Spleen (tissue), 11 donors: Measurements from ENCODE around the gene ANP32A. TPM values are rescaled to one million over a fixed set of nuclear protein-coding genes. Genes with fewer than 3 reads are reported as not detected.

Source experiments
- DNase-seq: peaks from one replicate; pipeline ENCODE4 v3.0.0-alpha.2; 2020
- H3K27ac ChIP-seq, 8 donors: fragments of 200-600 bp; sonication (generic) in 7 of 8; 1 replicate in 4 of 8; 2 replicates in 4 of 8; pipeline versions ENCODE4 v1.5.0 to v1.8.0; 2016 to 2021; ENCODE audit warnings: inconsistent platforms in 4 of 8, mild to moderate bottlenecking in 4 of 8, moderate library complexity in 1 of 8
- H3K27me3 ChIP-seq, 7 donors: fragments of 200-600 bp; sonication (generic) in 6 of 7; replicated peaks in 1 of 7; 1 replicate in 4 of 7; 2 replicates in 3 of 7; pipeline versions ENCODE4 v1.5.0 to v1.8.0; 2016 to 2021; ENCODE audit warnings: inconsistent platforms in 3 of 7, mild to moderate bottlenecking in 1 of 7
- H3K36me3 ChIP-seq, 6 donors: fragments of 200-600 bp; sonication (generic) in 5 of 6; 1 replicate in 4 of 6; 2 replicates in 2 of 6; pipeline versions ENCODE4 v1.5.0 to v1.8.0; 2016 to 2021; ENCODE audit warnings: inconsistent platforms in 2 of 6
- H3K4me1 ChIP-seq, 6 donors: fragments of 200-600 bp; sonication (generic) in 5 of 6; 1 replicate in 3 of 6; 2 replicates in 3 of 6; pipeline versions ENCODE4 v1.5.0 to v1.8.0; 2016 to 2021; ENCODE audit warnings: inconsistent platforms in 3 of 6
- H3K4me3 ChIP-seq, 8 donors: fragments of 200-600 bp; sonication (generic) in 7 of 8; 1 replicate in 4 of 8; 2 replicates in 4 of 8; pipeline versions ENCODE4 v1.5.0 to v1.8.0; 2016 to 2021; ENCODE audit warnings: inconsistent platforms in 4 of 8, mild to moderate bottlenecking in 4 of 8, moderate library complexity in 2 of 8
- H3K9me3 ChIP-seq, 8 donors: fragments of 200-600 bp; sonication (generic) in 7 of 8; 1 replicate in 4 of 8; 2 replicates in 4 of 8; pipeline versions ENCODE4 v1.5.0 to v1.8.0; 2016 to 2021; ENCODE audit warnings: inconsistent platforms in 4 of 8
- CTCF ChIP-seq, 11 experiments: fragments of 200-600 bp in 7 of 11; fragments of 450-650 bp in 4 of 11; sonication (generic) in 4 of 11; IDR thresholded peaks in 8 of 11; conservative IDR thresholded peaks in 3 of 11; 1 replicate in 7 of 11; 2 replicates in 4 of 11; pipeline versions ENCODE4 v1.4.0 to v1.8.0; 2016 to 2021; ENCODE audit warnings: antibody characterized with exemption in 11 of 11, inconsistent platforms in 4 of 11, mild to moderate bottlenecking in 1 of 11
- POLR2A ChIP-seq, 3 donors: fragments of 450-650 bp; IDR thresholded peaks; one replicate each; pipeline ENCODE4 v1.5.1; 2017; ENCODE audit warnings: antibody characterized with exemption in 3 of 3, mild to moderate bottlenecking in 1 of 3
- POLR2AphosphoS5 ChIP-seq, 3 donors: sonication (generic); formaldehyde crosslinking; IDR thresholded peaks; one replicate each; pipeline ENCODE4 v1.5.1; 2017; ENCODE audit warnings: antibody characterized with exemption in 3 of 3
- WGBS, 5 donors: extraction: QIAGEN DNeasy Blood & Tissue Kit in 3 of 5; methylation state at CpG; one replicate each; pipeline versions ENCODE4 v1.1.5 to v1.1.7; 2013 to 2018; 5-methylcytosine and 5-hydroxymethylcytosine counted together
- intact Hi-C: fragments of 100-400 bp; cut with DNase I; formaldehyde crosslinking; loops from one replicate; pipeline ENCODE4 v1.15.0; 2023; ENCODE audit warnings: low total_unique reads
- polyA plus RNA-seq, 3 donors: library from polyadenylated mRNA; stranded (reverse); fragments of 200-250 nt; gene quantifications; one replicate each; pipeline ENCODE4 v1.2.1, GENCODE V29; 2013
- total RNA-seq, 7 donors: library from RNA; depleted of rRNA in 3 of 7; stranded (reverse); fragments of >200 nt in 3 of 7; fragmentation: NEBNext Ultra II Directional in 4 of 7; extraction: Animal tissue kit (Norgen Biotek cat#: 25700) in 4 of 7; gene quantifications; one replicate each; pipeline versions ENCODE4 v1.1.0 to v1.2.1, GENCODE V29; 2016 to 2021
- donor health status: healthy with polysubstance abuse.
- donor health status: DM: no; HTN: no; CAD: no; lungs with moderate emphysema.
- donor health status: DM: no; HTN: no; CAD: no.
- donor health status: Bipolar disorder and iron deficiency.
- donor health status: healthy.
- donor health status: DM: no; HTN: no; CAD: no.
- donor health status: DM: yes; HTN: yes; CAD: no.

ANP32A gene
- total and polyA plus RNA-seq, 10 donors, result 58.6 to 163 (median 102) TPM

- no peaks in the 10 kb centered on the region for H3K27me3 ChIP-seq
- H3K4me3 ChIP-seq, result no peak overlapping the region
- no peak for TF ChIP-seq CTCF (IDR thresholded peaks at IDR 0.05 in 8 of 11, conservative IDR thresholded peaks at IDR 0.05 in 3 of 11)
- TF ChIP-seq POLR2A (IDR thresholded peaks at IDR 0.05), result no peak
- TF ChIP-seq POLR2AphosphoS5 (IDR thresholded peaks at IDR 0.05), result peak in 1 of 3 donors; percentile 56
- H3K4me1 ChIP-seq, result peaks cover 0 to 38% (median 11%) of the 10 kb centered on the region in 6 donors
- H3K36me3 ChIP-seq, result peaks cover 0 to 38% (median 28%) of the 10 kb centered on the region in 6 donors
- no peaks in the 10 kb centered on the region for H3K9me3 ChIP-seq
- DNase-seq, result no peak
- peak overlapping the region in 4 of 8 donors; percentile 13 to 52 (median 34) for H3K27ac ChIP-seq
- intact Hi-C loops, result no loop called here
- WGBS, 5 donors, result 73 to 87% (median 76%) methylated on average over 8 of the region's 8 CpGs
Measured at GRCh38 chr15:68775671-68776476, 44.8 kb downstream of the ANP32A start.

GRCh38 chr15:68775236-68775577 lies 45.5 kb downstream of the ANP32A start:
- Histone ChIP-seq H3K4me1 (peaks cover 0 to 31% (median 7%) of the 10 kb centered on the region in 6 donors), H3K4me3 (no peak overlapping the region), H3K27ac (no peak overlapping the region), H3K36me3 (peaks cover 0 to 32% (median 21%) of the 10 kb centered on the region in 6 donors), H3K9me3 (no peaks in the 10 kb centered on the region), H3K27me3 (no peaks in the 10 kb centered on the region)
- TF ChIP-seq CTCF (IDR thresholded peaks at IDR 0.05 in 8 of 11, conservative IDR thresholded peaks at IDR 0.05 in 3 of 11) (no peak), POLR2AphosphoS5 (IDR thresholded peaks at IDR 0.05) (no peak), POLR2A (IDR thresholded peaks at IDR 0.05) (no peak)
- no peak for DNase-seq
- intact Hi-C loops, result no loop called here
- WGBS, 5 donors, result 93 to 97% (median 96%) methylated on average over 3 of the region's 3 CpGs

- intact Hi-C loops, result no loop called here
- TF ChIP-seq POLR2AphosphoS5 (IDR thresholded peaks at IDR 0.05) (no peak), POLR2A (IDR thresholded peaks at IDR 0.05) (no peak), CTCF (IDR thresholded peaks at IDR 0.05 in 8 of 11, conservative IDR thresholded peaks at IDR 0.05 in 3 of 11) (no peak)
- Histone ChIP-seq H3K36me3 (peaks cover 0 to 26% (median 17%) of the 10 kb centered on the region in 6 donors), H3K9me3 (no peaks in the 10 kb centered on the region), H3K4me3 (no peak overlapping the region), H3K27me3 (no peaks in the 10 kb centered on the region), H3K4me1 (peaks cover 0 to 26% (median 7%) of the 10 kb centered on the region in 6 donors), H3K27ac (no peak overlapping the region)
- WGBS, 5 donors, result 93 to 100% (median 98%) methylated on average over 3 of the region's 3 CpGs
- no peak for DNase-seq
Measured at GRCh38 chr15:68774521-68775235, 46.0 kb downstream of the ANP32A start.

- WGBS, 5 donors, result 92 to 97% (median 93%) methylated on average over 4 of the region's 4 CpGs
- TF ChIP-seq CTCF (IDR thresholded peaks at IDR 0.05 in 8 of 11, conservative IDR thresholded peaks at IDR 0.05 in 3 of 11) (no peak), POLR2A (IDR thresholded peaks at IDR 0.05) (no peak), POLR2AphosphoS5 (IDR thresholded peaks at IDR 0.05) (no peak)
Measured at GRCh38 chr15:68774120-68774519, 46.6 kb downstream of the ANP32A start.

More at GRCh38 chr15:68774120-68774519, 46.6 kb downstream of the ANP32A start:
- Histone ChIP-seq H3K4me3 (no peak overlapping the region), H3K27me3 (no peaks in the 10 kb centered on the region), H3K9me3 (no peaks in the 10 kb centered on the region), H3K4me1 (peaks cover 0 to 21% (median 7%) of the 10 kb centered on the region in 6 donors), H3K36me3 (peaks cover 0 to 21% (median 12%) of the 10 kb centered on the region in 6 donors), H3K27ac (no peak overlapping the region)
- intact Hi-C loops, result no loop called here
- DNase-seq, result no peak
